HCT116 (cell line): Measurements from ENCODE around the gene SLA2.

ENCODE experiments used
- CTCF ChIP-seq, 3 experiments: fragments of 200-600 bp in 1 of 3; sonication (generic) in 1 of 3; IDR thresholded peaks in 2 of 3; conservative IDR thresholded peaks in 1 of 3; 2 replicates each; pipeline ENCODE4 v1.5.1; 2012 to 2017; ENCODE audit warnings: low read depth in 2 of 3, low read length in 2 of 3, antibody characterized with exemption in 1 of 3, borderline replicate concordance in 1 of 3, control low read depth in 1 of 3, mild to moderate bottlenecking in 1 of 3, mixed read lengths in 1 of 3, mixed run types in 1 of 3, moderate library complexity in 1 of 3; ENCODE audit not compliant: insufficient read depth in 1 of 3
- EZH2 ChIP-seq: fragments of 200-600 bp; sonication (generic); IDR thresholded peaks from 2 replicates; pipeline ENCODE4 v1.6.1; 2017; ENCODE audit warnings: antibody characterized with exemption, mixed run types
- EZH2phosphoT487 ChIP-seq: fragments of 200-600 bp; IDR thresholded peaks from 2 replicates; pipeline ENCODE4 v1.6.1; 2018; ENCODE audit warnings: antibody characterized with exemption, borderline replicate concordance

DNA sequence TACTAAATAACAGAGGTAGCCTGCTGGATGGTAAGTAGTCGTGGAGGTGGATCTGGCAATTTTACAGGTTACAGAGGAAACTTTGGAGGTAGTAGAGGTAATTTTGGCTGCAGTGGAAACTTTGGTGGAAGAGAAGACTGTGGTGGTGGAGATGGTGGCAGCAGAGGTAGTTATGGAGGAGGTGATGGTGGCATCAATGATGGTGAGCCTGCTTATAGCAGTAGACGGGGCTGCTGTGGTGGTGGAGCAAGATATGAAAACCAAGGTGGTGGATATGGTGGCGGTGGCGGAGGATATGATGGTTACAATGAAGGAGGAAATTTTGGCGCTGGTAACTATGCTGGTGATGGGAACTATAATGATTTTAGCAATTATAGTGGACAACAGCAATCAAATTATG is 25.1 kb downstream of the SLA2 start:
- TF ChIP-seq CTCF (IDR thresholded peaks at IDR 0.05 in 2 of 3, conservative IDR thresholded peaks at IDR 0.05 in 1 of 3; ENCODE audit: borderline replicate concordance in 1 of 3, insufficient read depth in 1 of 3, low read depth in 2 of 3, low read length in 2 of 3) (no peak), EZH2phosphoT487 (no peak), EZH2 (no peak)
